Suppressor macrophage (primary cell): ENCODE data around the gene SYNGAP1.
"Not testable (repeated sequence)": the region's sequence is repeated elsewhere in the genome, so short reads cannot be mapped to it uniquely, and the experiment has no call there.

Experiments
- DNase-seq, 4 experiments: peaks; one replicate each; pipeline ENCODE4 v3.0.0-alpha.2; 2020 to 2022
- total RNA-seq, 17 experiments: gene quantifications; one replicate each; lab custom pipeline; 2026; ENCODE audit warnings: mixed read lengths in 6 of 17, inconsistent platforms in 3 of 17; lab: John Stamatoyannopoulos, UW

Gene SYNGAP1
- 0.42 to 7.2 (median 1.8) reads per million in 17 experiments for total RNA-seq

GRCh38 chr6:33419580-33420490 is at the start of gene SYNGAP1:
SYNGAP1 (plus strand) TSS chr6:33420065; CDS start chr6:33420265, 200 bp downstream.
- no peak for DNase-seq

GRCh38 chr6:33371901-33372300 is 48.0 kb upstream of the SYNGAP1 start:
- DNase-seq = not testable (repeated sequence)

- DNase-seq = peak in 1 of 4 experiments; percentile 35
These were observed 47.2 kb upstream of the SYNGAP1 start for GRCh38 chr6:33372526-33373123.

- DNase-seq = peak in 3 of 4 experiments; percentile 25 to 57 (median 43)
These were observed 45.6 kb upstream of the SYNGAP1 start for GRCh38 chr6:33373960-33374910.

GRCh38 chr6:33375143-33375671 is 44.7 kb upstream of the SYNGAP1 start:
- DNase-seq = peak; percentile 63 to 80 (median 75)

- no peak for DNase-seq
These were observed 42.7 kb upstream of the SYNGAP1 start for GRCh38 chr6:33377171-33377570.

- not testable (repeated sequence) for DNase-seq
These were observed 40.7 kb upstream of the SYNGAP1 start for GRCh38 chr6:33379184-33379583.

- no peak for DNase-seq
These were observed 39.4 kb upstream of the SYNGAP1 start for GRCh38 chr6:33380272-33380981.

GRCh38 chr6:33383427-33384185 is 36.3 kb upstream of the SYNGAP1 start:
- DNase-seq = no peak

- peak in 3 of 4 experiments; percentile 20 to 42 (median 21) for DNase-seq
These were observed 35.3 kb upstream of the SYNGAP1 start for GRCh38 chr6:33384581-33385020.

- no peak for DNase-seq
These were observed 29.7 kb upstream of the SYNGAP1 start for GRCh38 chr6:33390173-33390572.

GRCh38 chr6:33390767-33391277 is 29.0 kb upstream of the SYNGAP1 start:
- DNase-seq = no peak

GRCh38 chr6:33391278-33391921 is 28.5 kb upstream of the SYNGAP1 start, which contains the start of gene KIFC1:
KIFC1 (plus strand) TSS chr6:33391823; CDS start chr6:33391986, 163 bp downstream.
- peak; percentile 100 for DNase-seq

- peak in 3 of 4 experiments; percentile 23 to 62 (median 61) for DNase-seq
These were observed 27.8 kb upstream of the SYNGAP1 start for GRCh38 chr6:33391922-33392594.

GRCh38 chr6:33392595-33392948 is 27.3 kb upstream of the SYNGAP1 start:
- DNase-seq = no peak

GRCh38 chr6:33392979-33393378 is 26.9 kb upstream of the SYNGAP1 start:
- DNase-seq = no peak

- no peak for DNase-seq
These were observed 22.3 kb upstream of the SYNGAP1 start for GRCh38 chr6:33397541-33397940.

- DNase-seq = not testable (repeated sequence)
These were observed 21.3 kb upstream of the SYNGAP1 start for GRCh38 chr6:33398601-33399000.

- DNase-seq = not testable (repeated sequence)
These were observed 20.0 kb upstream of the SYNGAP1 start for GRCh38 chr6:33399881-33400280.
